Sigmoid colon (tissue), 7 donors: ENCODE measurements around the gene GCNA. TPM values are rescaled to one million over a fixed set of nuclear protein-coding genes. Genes with fewer than 3 reads are reported as not detected.
"Not testable (repeated sequence)": the region's sequence is repeated elsewhere in the genome, so short reads cannot be mapped to it uniquely, and the experiment has no call there.

Experiments used
- DNase-seq: peaks from one replicate; pipeline ENCODE4 v3.0.0-alpha.2; 2019
- H3K27ac ChIP-seq, 4 donors: fragments of 200-600 bp; sonication (generic); one replicate each; pipeline ENCODE4 v1.5.1; 2016 to 2019; ENCODE audit warnings: mild to moderate bottlenecking in 1 of 4
- H3K27me3 ChIP-seq, 3 donors: fragments of 200-600 bp; sonication (generic); one replicate each; pipeline ENCODE4 v1.5.1; 2019; ENCODE audit warnings: mild to moderate bottlenecking in 1 of 3
- H3K36me3 ChIP-seq, 4 donors: fragments of 200-600 bp; sonication (generic); one replicate each; pipeline ENCODE4 v1.5.1; 2016 to 2019
- H3K4me1 ChIP-seq, 4 donors: fragments of 200-600 bp; sonication (generic); one replicate each; pipeline ENCODE4 v1.5.1; 2017 to 2019
- H3K4me3 ChIP-seq, 4 donors: fragments of 200-600 bp; sonication (generic); one replicate each; pipeline ENCODE4 v1.5.1; 2017 to 2019; ENCODE audit warnings: mild to moderate bottlenecking in 2 of 4, moderate library complexity in 1 of 4
- H3K9me3 ChIP-seq, 4 donors: fragments of 200-600 bp in 3 of 4; sonication (generic) in 3 of 4; one replicate each; pipeline versions ENCODE4 v1.5.1 to v1.6.1; 2013 to 2019
- EP300 ChIP-seq, 4 donors: sonication (generic); formaldehyde crosslinking; IDR thresholded peaks; one replicate each; pipeline ENCODE4 v1.6.1; 2017; ENCODE audit warnings: antibody characterized with exemption in 4 of 4
- POLR2A ChIP-seq, 2 donors: fragments of 450-650 bp; IDR thresholded peaks; one replicate each; pipeline ENCODE4 v1.6.1; 2016; ENCODE audit warnings: antibody characterized with exemption in 2 of 2, mild to moderate bottlenecking in 2 of 2, moderate library complexity in 2 of 2
- POLR2AphosphoS5 ChIP-seq, 4 donors: sonication (generic); formaldehyde crosslinking; IDR thresholded peaks; one replicate each; pipeline ENCODE4 v1.6.1; 2017; ENCODE audit warnings: antibody characterized with exemption in 4 of 4
- WGBS, 2 donors: extraction: QIAGEN DNeasy Blood & Tissue Kit; methylation state at CpG; one replicate each; pipeline ENCODE4 v1.1.7; 2013; 5-methylcytosine and 5-hydroxymethylcytosine counted together
- intact Hi-C: fragments of 100-400 bp; cut with DNase I; formaldehyde crosslinking; loops from one replicate; pipeline ENCODE4 v1.15.1; 2023
- polyA plus RNA-seq, 3 donors: library from polyadenylated mRNA; stranded (reverse); fragments of 200-250 nt; gene quantifications; one replicate each; pipeline ENCODE4 v1.2.3, GENCODE V29; 2013
- total RNA-seq, 4 donors: library from RNA; depleted of rRNA; stranded (reverse); fragments of >200 nt; gene quantifications; one replicate each; pipeline ENCODE4 v1.1.0, GENCODE V29; 2016
- TF ChIP-seq, protein P1 (sequence below), 4 experiments: fragments of 450-650 bp in 3 of 4; fragments of 200-600 bp in 1 of 4; IDR thresholded peaks; one replicate each; pipeline ENCODE4 v1.5.1; 2016 to 2019; ENCODE audit warnings: antibody characterized with exemption in 4 of 4, mild to moderate bottlenecking in 3 of 4, moderate library complexity in 2 of 4
- donor health status: healthy with polysubstance abuse.
- donor health status: Bipolar disorder and iron deficiency.
- donor health status: healthy.

GCNA gene
- total and polyA plus RNA-seq, 7 donors: 0.60 to 5.0 (median 1.5) TPM

- 84 to 85% methylated on average over 12 of the region's 12 CpGs for WGBS, 2 donors
- no peaks in the 10 kb centered on the region for H3K4me1 ChIP-seq
- TF ChIP-seq POLR2A (IDR thresholded peaks at IDR 0.05) (no peak), EP300 (IDR thresholded peaks at IDR 0.05) (no peak), POLR2AphosphoS5 (IDR thresholded peaks at IDR 0.05) (no peak)
- TF ChIP-seq, protein P1, sequence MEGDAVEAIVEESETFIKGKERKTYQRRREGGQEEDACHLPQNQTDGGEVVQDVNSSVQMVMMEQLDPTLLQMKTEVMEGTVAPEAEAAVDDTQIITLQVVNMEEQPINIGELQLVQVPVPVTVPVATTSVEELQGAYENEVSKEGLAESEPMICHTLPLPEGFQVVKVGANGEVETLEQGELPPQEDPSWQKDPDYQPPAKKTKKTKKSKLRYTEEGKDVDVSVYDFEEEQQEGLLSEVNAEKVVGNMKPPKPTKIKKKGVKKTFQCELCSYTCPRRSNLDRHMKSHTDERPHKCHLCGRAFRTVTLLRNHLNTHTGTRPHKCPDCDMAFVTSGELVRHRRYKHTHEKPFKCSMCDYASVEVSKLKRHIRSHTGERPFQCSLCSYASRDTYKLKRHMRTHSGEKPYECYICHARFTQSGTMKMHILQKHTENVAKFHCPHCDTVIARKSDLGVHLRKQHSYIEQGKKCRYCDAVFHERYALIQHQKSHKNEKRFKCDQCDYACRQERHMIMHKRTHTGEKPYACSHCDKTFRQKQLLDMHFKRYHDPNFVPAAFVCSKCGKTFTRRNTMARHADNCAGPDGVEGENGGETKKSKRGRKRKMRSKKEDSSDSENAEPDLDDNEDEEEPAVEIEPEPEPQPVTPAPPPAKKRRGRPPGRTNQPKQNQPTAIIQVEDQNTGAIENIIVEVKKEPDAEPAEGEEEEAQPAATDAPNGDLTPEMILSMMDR (IDR thresholded peaks at IDR 0.05): no peak
- no peak overlapping the region for H3K4me3 ChIP-seq
- no peak overlapping the region for H3K27ac ChIP-seq
- H3K36me3 ChIP-seq: no peaks in the 10 kb centered on the region
- DNase-seq: no peak
- no peaks in the 10 kb centered on the region for H3K27me3 ChIP-seq
- intact Hi-C loops: no loop called here
- H3K9me3 ChIP-seq: no peaks in the 10 kb centered on the region
These were observed 83.7 kb downstream of the GCNA start for GRCh38 chrX:71661919-71662318.

DNA sequence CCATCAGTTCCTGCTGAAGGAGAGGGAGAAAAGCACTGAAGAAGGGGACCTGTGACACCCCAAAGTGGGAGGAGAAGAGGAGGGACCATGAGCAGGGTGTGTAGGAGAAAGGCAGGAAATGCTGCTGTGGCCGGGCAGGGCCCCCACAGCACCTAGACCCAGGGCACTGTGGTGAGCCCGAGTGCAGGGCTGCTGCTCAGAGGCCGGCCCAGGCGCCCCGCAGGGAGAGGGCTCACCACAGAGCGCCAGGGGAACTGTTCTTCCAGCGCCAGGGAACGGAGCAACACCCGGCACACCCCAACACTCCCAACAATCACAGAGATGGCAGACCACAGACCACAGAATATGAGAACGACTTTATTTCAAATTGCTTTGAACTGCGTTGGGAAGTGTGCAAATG lies 84.4 kb downstream of the GCNA start:
- H3K27ac ChIP-seq, intact Hi-C loops: not testable (repeated sequence)
- 45 to 74% methylated on average over 11 of the region's 11 CpGs for WGBS, 2 donors

More for the DNA sequence above, 84.4 kb downstream of the GCNA start:
- not testable (repeated sequence) for H3K4me3 ChIP-seq, H3K36me3 ChIP-seq, H3K9me3 ChIP-seq, DNase-seq, H3K4me1 ChIP-seq, H3K27me3 ChIP-seq

Other genes starting within 250 kb of the GCNA start
- 10 to 100 TPM; 40.7 to 47.4 (median 43.6) TPM for gene TAF1, start 212.1 kb upstream of the GCNA start, total RNA-seq
- 10 to 100 TPM in 1 of 3 donors, 1 to 10 TPM in 2; 4.9 to 22.3 (median 8.4) TPM for gene TAF1, start 212.1 kb upstream of the GCNA start, polyA plus RNA-seq
- 100 to 1,000 TPM; 104 to 201 (median 122) TPM for gene OGT, start 45.3 kb upstream of the GCNA start, total RNA-seq
- 10 to 100 TPM in 1 of 3 donors, 1 to 10 TPM in 2; 7.8 to 52.5 (median 8.6) TPM for gene OGT, start 45.3 kb upstream of the GCNA start, polyA plus RNA-seq
- gene CXCR3, start 40.1 kb downstream of the GCNA start, total RNA-seq: not detected
- gene CXCR3, start 40.1 kb downstream of the GCNA start, polyA plus RNA-seq: 1 to 10 TPM in 1 of 3 donors, under 1 TPM in 2; 0.60 to 6.5 (median 0.69) TPM
- not detected for gene CXorf49, start 139.8 kb downstream of the GCNA start, total RNA-seq
- not detected for gene CXorf49, start 139.8 kb downstream of the GCNA start, polyA plus RNA-seq
- not detected for gene CXorf49B, start 184.9 kb downstream of the GCNA start, total RNA-seq
- not detected for gene CXorf49B, start 184.9 kb downstream of the GCNA start, polyA plus RNA-seq